ENCODE results near the gene RPL7L1.

The RPL7L1 gene

GRCh38 chr6:42848700-42849099, 30.7 kb upstream of the RPL7L1 start:
- CTCF ChIA-PET, result interaction anchor here (1.7 to 1.8 kb wide), 2 partner anchors 123 to 187 kb away, joined by 4 to 5 read pairs; no protein-coding TSS in a partner anchor
- no peak for DNase-seq (ENCODE audit: extremely low spot score)
- TF ChIP-seq CTCF (IDR thresholded peaks at IDR 0.05; ENCODE audit: control extremely low read depth, extremely low read depth, low read depth, missing control alignments), result no peak
- POLR2A ChIA-PET, result no interaction called here

- TF ChIP-seq CTCF (IDR thresholded peaks at IDR 0.05; ENCODE audit: control extremely low read depth, extremely low read depth, low read depth, missing control alignments), result no peak
- CTCF ChIA-PET, result interaction anchor here (1.3 kb wide), 1 partner anchor 9 kb away, joined by 3 read pairs; no protein-coding TSS in a partner anchor
- POLR2A ChIA-PET, result no interaction called here
These were observed 27.8 kb upstream of the RPL7L1 start for GRCh38 chr6:42851599-42851998.

GRCh38 chr6:42860036-42860435, 19.4 kb upstream of the RPL7L1 start:
- no peak for TF ChIP-seq CTCF (IDR thresholded peaks at IDR 0.05; ENCODE audit: control extremely low read depth, extremely low read depth, low read depth, missing control alignments)
- no peak for DNase-seq (ENCODE audit: extremely low spot score)
- ChIA-PET CTCF (interaction anchor here (0.8 to 1.0 kb wide), 2 partner anchors 8 to 17 kb away, joined by 3 read pairs; no protein-coding TSS in a partner anchor), POLR2A (interaction anchor here (0.5 kb wide), 1 partner anchor 249 kb away, joined by 8 read pairs; no protein-coding TSS in a partner anchor)

More at GRCh38 chr6:42851599-42851998, 27.8 kb upstream of the RPL7L1 start:
- no peak for DNase-seq (ENCODE audit: extremely low spot score)

- ChIA-PET POLR2A (interaction anchor here (0.5 kb wide), 1 partner anchor 249 kb away, joined by 8 read pairs; no protein-coding TSS in a partner anchor), CTCF (interaction anchor here (0.8 to 1.2 kb wide), 3 partner anchors 9 to 130 kb away, joined by 3 read pairs; no protein-coding TSS in a partner anchor)
- DNase-seq (ENCODE audit: extremely low spot score), result no peak
- TF ChIP-seq CTCF (IDR thresholded peaks at IDR 0.05; ENCODE audit: control extremely low read depth, extremely low read depth, low read depth, missing control alignments), result no peak
These were observed 18.9 kb upstream of the RPL7L1 start for GRCh38 chr6:42860481-42860880.

GRCh38 chr6:42864602-42865001, 14.8 kb upstream of the RPL7L1 start:
- CTCF ChIA-PET, result interaction anchor here (1.0 to 1.7 kb wide), 2 partner anchors 10 to 18 kb away, joined by 4 read pairs; no protein-coding TSS in a partner anchor
- no peak for TF ChIP-seq CTCF (IDR thresholded peaks at IDR 0.05; ENCODE audit: control extremely low read depth, extremely low read depth, low read depth, missing control alignments)
- POLR2A ChIA-PET, result no interaction called here
- no peak for DNase-seq (ENCODE audit: extremely low spot score)

GRCh38 chr6:42870145-42870936, 9.1 kb upstream of the RPL7L1 start:
- ChIA-PET CTCF (interaction anchor here (0.9 kb wide), 1 partner anchor 17 kb away, joined by 3 read pairs; no protein-coding TSS in a partner anchor), POLR2A (no interaction called here)
- DNase-seq (ENCODE audit: extremely low spot score), result no peak
- no peak for TF ChIP-seq CTCF (IDR thresholded peaks at IDR 0.05; ENCODE audit: control extremely low read depth, extremely low read depth, low read depth, missing control alignments)
